ENCODE measurements around the gene YAF2.

YAF2 gene

DNA sequence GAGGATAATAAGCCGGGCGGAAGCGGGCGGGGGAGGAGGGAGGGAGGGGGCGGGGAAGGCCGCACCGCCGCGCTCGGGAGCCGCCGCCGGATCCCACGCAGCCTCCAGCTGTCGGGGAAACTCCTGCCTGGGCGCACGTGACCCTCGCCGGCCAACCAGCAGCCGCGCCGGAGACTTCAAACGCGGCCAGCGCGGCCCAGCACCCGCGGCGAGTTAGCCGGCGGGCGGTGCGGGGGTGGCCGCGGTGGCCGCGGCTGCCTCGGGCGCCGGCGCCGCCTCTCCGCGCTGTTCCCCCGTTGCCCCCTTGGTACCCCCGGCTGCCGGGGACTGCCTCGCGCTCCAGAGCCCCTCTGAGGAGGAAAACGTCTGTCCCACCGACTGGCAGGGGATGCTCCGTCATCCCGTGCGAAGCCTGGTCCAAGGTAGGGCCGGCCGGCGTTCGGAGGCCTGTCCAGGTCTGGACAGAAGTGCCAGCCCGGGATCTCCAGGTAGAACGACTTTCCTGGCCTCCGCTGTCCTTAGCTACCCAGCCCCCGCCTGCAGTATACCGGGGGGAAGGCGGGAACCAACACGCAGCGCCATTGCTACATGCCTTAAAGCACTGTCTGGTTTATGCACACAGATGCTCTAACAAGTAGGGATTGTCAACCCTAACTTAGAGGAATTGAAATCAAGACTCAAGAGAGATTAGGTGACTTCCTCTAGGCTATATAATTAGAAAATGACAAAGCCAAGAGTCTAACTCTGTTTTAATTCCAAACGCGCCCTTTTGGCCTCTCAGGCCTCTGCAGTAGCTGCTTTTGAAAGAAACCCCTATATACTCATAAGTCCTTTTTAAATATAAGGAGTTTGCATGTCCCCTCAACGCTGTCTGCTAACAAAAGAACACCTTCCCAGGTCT is at the start of gene YAF2:
Gene YAF2 (minus strand): TSS at position 9 of the 901 bp plus-strand sequence. CDS start 68 bp downstream, outside the sequence.
- DNase-seq (ENCODE audit: low read depth in 2 of 3, low spot score in 1 of 3) = peak; percentile 69 to 87 (median 77)

DNA sequence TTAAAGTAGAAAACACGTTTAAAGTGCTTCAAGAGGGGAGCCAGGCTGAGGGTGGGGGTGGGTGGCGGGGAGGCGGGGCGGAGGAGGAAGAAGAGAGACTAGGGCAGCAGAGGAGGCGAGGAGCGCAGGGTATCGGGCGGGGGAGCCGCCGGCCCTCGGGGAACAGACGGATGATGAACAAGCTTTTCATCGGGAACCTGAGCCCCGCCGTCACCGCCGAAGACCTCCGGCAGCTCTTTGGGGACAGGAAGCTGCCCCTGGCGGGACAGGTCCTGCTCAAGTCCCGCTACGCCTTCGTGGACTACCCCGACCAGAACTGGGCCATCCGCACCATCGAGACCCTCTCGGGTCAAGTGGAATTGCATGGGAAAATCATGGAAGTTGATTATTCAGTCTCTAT is 48.7 kb upstream of the YAF2 start:
- no peak for DNase-seq (ENCODE audit: low read depth in 2 of 3, low spot score in 1 of 3)

- DNase-seq (ENCODE audit: low read depth in 2 of 3, low spot score in 1 of 3) = no peak
Measured at GRCh38 chr12:42285431-42285830, 47.4 kb upstream of the YAF2 start.

DNA sequence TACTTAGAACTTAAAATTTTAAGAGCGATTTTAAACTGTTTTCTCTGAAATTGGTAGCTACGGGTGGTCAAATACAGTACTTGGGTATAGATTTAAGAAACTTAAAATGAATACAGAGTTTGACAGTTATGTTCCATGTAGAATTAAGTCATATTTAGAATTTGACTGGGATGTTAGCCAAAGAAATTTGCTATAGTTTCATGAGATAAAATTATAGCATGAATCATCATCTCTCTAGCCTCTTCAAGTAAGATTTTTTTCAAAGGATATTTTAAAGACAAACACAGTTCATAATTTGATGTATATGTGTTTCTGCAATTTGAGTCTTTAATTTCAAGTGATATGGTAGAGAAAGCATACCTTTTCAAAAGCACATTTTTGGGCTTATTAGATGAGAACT is 46.8 kb upstream of the YAF2 start:
- no peak for DNase-seq (ENCODE audit: low read depth in 2 of 3, low spot score in 1 of 3)

GRCh38 chr12:42284157-42284556 is 46.1 kb upstream of the YAF2 start:
- DNase-seq (ENCODE audit: low read depth in 2 of 3, low spot score in 1 of 3) = no peak

DNA sequence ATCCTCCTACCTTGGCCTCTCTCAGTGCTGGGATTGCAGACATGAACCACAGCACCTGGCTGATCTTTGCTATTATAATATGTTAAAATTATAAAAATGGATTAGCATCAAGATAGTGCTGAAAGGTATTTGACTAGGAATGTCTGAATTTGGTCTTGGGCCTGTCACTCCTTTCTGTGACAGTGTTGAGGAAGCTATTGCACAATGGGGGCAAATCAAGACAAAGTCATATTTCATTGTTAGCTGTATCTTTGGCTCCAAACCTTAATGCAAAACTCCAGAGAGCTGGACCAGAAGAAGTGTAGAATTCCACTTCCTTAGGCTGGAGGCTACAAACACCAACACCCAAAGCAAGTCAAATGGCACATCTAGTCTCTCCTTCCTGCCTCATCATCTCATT is 45.7 kb upstream of the YAF2 start:
- no peak for DNase-seq (ENCODE audit: low read depth in 2 of 3, low spot score in 1 of 3)

- DNase-seq (ENCODE audit: low read depth in 2 of 3, low spot score in 1 of 3) = no peak
Measured at GRCh38 chr12:42282294-42282693, 44.2 kb upstream of the YAF2 start.

DNA sequence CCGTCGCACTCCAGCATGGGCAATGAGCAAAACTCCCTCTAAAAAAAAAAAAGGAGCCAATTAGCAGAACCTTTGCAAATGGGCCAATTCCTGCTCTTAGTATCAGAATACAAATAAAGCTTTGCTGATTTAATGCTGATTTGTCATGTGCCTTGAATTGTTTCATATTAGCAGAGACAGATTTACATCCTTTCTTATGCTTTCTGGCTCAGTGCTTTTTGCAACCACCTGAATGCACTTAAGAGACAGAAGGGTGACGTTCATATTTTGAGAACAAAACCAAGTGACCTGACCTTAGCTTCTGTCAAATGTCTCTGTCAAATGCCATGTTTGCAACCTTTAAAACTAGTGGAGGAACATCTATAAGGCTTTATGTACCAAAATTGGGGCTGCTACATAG is 43.8 kb upstream of the YAF2 start:
- DNase-seq (ENCODE audit: low read depth in 2 of 3, low spot score in 1 of 3) = no peak

GRCh38 chr12:42281278-42281677 is 43.2 kb upstream of the YAF2 start:
- DNase-seq (ENCODE audit: low read depth in 2 of 3, low spot score in 1 of 3) = no peak

GRCh38 chr12:42278128-42278510 is 40.1 kb upstream of the YAF2 start:
- no peak for DNase-seq (ENCODE audit: low read depth in 2 of 3, low spot score in 1 of 3)

GRCh38 chr12:42277396-42278127 is 39.5 kb upstream of the YAF2 start:
- no peak for DNase-seq (ENCODE audit: low read depth in 2 of 3, low spot score in 1 of 3)

DNA sequence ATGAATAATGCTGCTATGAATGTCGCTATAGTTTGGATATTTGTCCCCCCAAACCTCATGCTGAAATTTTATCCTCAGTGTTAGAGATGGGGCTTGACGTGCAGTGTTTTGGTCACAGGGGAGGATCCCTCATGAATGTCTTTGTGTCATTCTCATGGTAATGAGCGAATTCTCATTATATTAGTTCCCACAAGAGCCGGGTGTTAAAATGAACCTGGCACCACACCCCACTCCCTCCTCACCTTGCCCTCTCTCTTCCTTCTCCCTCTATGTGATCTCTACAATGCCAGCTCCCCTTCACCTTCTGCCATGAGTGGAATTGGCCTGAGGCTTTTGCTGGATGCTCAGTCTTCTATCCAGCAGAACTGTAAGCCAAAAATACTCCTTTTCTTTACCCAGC is 37.5 kb upstream of the YAF2 start:
- DNase-seq (ENCODE audit: low read depth in 2 of 3, low spot score in 1 of 3) = no peak

DNA sequence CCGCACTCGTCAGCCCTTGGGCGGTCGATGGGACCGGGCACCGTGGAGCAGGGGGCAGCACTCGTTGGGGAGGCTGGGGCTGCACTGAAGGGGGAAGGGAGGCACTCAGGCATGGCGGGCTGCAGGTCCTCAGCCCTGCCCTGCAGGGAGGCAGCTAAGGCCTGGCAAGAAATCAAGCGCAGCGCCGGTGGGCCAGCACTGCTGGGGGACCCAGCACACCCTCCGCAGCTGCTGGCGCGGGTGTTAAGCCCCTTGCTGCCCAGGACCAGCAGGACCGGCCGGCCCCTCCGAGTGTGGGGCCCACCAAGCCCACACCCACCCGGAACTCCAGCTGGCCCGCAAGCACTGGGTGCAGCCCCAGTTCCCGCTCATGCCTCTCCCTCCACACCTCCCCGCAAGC is 35.7 kb upstream of the YAF2 start:
- DNase-seq (ENCODE audit: low read depth in 2 of 3, low spot score in 1 of 3) = no peak

- no peak for DNase-seq (ENCODE audit: low read depth in 2 of 3, low spot score in 1 of 3)
Measured at GRCh38 chr12:42270596-42270995, 32.5 kb upstream of the YAF2 start.

GRCh38 chr12:42267413-42268190 is 29.6 kb upstream of the YAF2 start:
- no peak for DNase-seq (ENCODE audit: low read depth in 2 of 3, low spot score in 1 of 3)

DNA sequence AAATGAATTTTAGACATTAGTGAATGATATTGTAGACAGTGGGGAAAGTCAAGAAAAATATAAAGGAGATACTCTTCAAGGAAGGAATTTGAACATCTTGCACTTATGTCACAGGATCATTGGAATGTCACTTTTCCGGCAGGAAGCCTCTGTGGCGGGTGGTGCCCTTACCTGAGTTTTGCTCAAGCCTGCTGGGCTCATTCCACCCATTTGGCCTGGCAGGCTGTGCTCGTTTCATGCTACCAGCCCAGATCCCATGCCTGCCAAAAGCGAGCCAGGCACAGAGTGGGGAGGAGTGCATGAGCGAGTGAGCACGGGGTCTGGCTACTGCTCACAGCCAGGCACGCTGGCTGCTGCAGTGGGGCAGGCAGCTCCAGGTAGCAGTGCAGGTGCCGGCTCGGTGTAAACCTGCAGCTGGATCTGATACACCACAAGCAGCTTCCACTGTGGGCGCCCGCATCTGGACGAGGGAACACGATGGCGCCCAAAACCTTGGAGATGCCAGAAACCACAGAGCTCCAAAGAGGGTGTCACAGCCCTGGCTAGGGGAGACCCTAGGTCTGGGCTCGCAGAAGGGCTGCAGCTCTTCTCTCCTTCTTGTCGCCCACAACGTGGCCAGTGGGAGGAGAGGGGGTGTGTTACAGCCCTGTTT is 28.7 kb upstream of the YAF2 start:
- DNase-seq (ENCODE audit: low read depth in 2 of 3, low spot score in 1 of 3) = no peak

DNA sequence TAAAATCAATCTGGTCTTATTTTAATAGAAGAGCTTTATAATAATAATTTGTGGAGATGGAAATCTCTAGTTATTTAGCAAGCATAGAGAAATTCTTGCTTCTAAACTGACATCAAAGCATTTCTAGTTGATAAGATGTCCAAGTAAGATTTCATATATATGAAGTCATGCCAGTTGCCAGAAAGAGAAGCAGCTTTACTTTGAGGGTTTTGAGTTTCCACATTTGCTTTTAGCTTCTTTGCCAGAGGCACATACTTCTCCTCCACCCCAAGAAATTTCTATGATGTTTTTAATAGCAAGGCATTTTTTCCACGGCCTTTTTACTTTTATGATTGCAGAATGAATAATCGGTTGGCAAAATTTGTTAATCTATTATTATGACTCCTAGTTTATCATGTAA is 24.2 kb upstream of the YAF2 start:
- no peak for DNase-seq (ENCODE audit: low read depth in 2 of 3, low spot score in 1 of 3)

DNA sequence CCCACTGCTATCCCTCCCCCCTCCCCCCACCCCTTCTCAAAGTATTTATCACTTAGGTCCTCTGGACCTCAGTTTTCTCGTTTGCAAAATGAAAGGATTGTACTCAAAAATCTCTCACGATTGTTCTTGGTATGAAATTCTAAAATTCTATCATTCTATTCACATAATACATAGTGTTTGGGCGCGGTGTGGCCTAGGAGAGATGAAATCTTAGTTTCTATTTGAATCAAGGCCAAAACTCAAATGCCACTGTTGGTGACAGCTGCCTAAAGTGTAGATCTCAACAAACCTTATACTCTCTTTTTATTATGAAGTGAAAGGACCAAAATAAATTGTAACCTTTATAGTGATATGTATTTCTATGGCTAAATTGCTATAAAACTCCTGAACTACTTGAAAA is 23.7 kb upstream of the YAF2 start:
- DNase-seq (ENCODE audit: low read depth in 2 of 3, low spot score in 1 of 3) = no peak

- DNase-seq (ENCODE audit: low read depth in 2 of 3, low spot score in 1 of 3) = no peak
Measured at GRCh38 chr12:42260518-42260917, 22.5 kb upstream of the YAF2 start.

DNA sequence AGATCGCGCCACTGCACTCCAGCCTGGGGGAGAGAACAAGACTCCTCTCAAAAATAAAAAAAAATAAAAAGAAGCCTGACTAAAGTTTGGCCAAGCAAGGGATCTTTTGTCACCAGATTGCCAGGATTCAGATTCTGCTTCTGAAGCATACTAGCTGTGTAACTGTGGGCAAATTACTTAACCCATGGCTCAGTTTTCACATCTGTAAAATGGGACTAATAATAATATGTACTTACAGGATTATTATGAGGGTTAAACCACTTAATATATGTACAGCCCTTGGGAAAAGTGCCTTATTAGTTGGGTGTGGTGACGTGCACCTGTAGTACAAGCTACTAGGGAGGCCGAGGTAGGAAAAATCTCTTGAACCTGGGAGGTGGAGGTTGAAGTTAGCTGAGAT is 21.7 kb upstream of the YAF2 start:
- no peak for DNase-seq (ENCODE audit: low read depth in 2 of 3, low spot score in 1 of 3)

- no peak for DNase-seq (ENCODE audit: low read depth in 2 of 3, low spot score in 1 of 3)
Measured at GRCh38 chr12:42255866-42256261, 17.8 kb upstream of the YAF2 start.
